ENCODE measurements around the gene EXOSC7. TPM values are rescaled to one million over a fixed set of nuclear protein-coding genes. Genes with fewer than 3 reads are reported as not detected.

The EXOSC7 gene
- total and polyA plus RNA-seq, 2 experiments from 2014 or later, result 31.1 to 53.5 TPM

GRCh38 chr3:44957986-44958385 lies 18.1 kb upstream of the EXOSC7 start:
- Histone ChIP-seq H3K79me2 (ENCODE audit: insufficient read depth) (peaks cover 61% of the 10 kb centered on the region), H4K20me1 (ENCODE audit: insufficient read depth) (peaks cover 7% of the 10 kb centered on the region; the same call in 1 of the 2 replicates), H3K4me2 (ENCODE audit: unreplicated experiment) (no peak overlapping the region)

GRCh38 chr3:44958386-44958785 lies 17.7 kb upstream of the EXOSC7 start:
- no peaks in the 10 kb centered on the region for H3K36me3 ChIP-seq (ENCODE audit: low read depth)
- WGBS, 2 experiments (ENCODE audit: low coverage in 1 of 2, low lambda C conversion rate in 2 of 2, missing lambda C conversion rate in 2 of 2), result 90 to 95% methylated on average over 7 of the region's 7 CpGs
- H3K4me3 ChIP-seq, result no peak overlapping the region
- peaks cover 7% of the 10 kb centered on the region; the same call in 1 of the 2 replicates for H4K20me1 ChIP-seq (ENCODE audit: insufficient read depth)
- in situ Hi-C loops (cut with MboI), result no loop called here
- DNase-seq, result no peak
- H3K27ac ChIP-seq, result no peak overlapping the region
- no peak for TF ChIP-seq EZH2phosphoT487 (IDR thresholded peaks at IDR 0.05; ENCODE audit: insufficient read depth, low read depth)
- no peak for TF ChIP-seq EZH2 (IDR thresholded peaks at IDR 0.05; ENCODE audit: insufficient read depth, poor library complexity, severe bottlenecking)
- H3K9ac ChIP-seq, result no peak overlapping the region
- no peaks in the 10 kb centered on the region for H3K9me3 ChIP-seq (ENCODE audit: low read depth)
- H2AFZ ChIP-seq, result no peak overlapping the region
- H3K4me1 ChIP-seq (ENCODE audit: insufficient read depth), result no peaks in the 10 kb centered on the region
- H3F3A ChIP-seq (ENCODE audit: insufficient read depth), result no peaks in the 10 kb centered on the region
- no peaks in the 10 kb centered on the region for H3K27me3 ChIP-seq (replicated peaks; ENCODE audit: insufficient read depth)
- H3K4me2 ChIP-seq (ENCODE audit: unreplicated experiment), result no peak overlapping the region
- peaks cover 61% of the 10 kb centered on the region for H3K79me2 ChIP-seq (ENCODE audit: insufficient read depth)
- H3K9me2 ChIP-seq (ENCODE audit: insufficient read depth), result no peaks in the 10 kb centered on the region

More at GRCh38 chr3:44957986-44958385, 18.1 kb upstream of the EXOSC7 start:
- DNase-seq, result no peak
- no peaks in the 10 kb centered on the region for H3K9me2 ChIP-seq (ENCODE audit: insufficient read depth)
- H3F3A ChIP-seq (ENCODE audit: insufficient read depth), result no peaks in the 10 kb centered on the region
- WGBS, 2 experiments (ENCODE audit: low coverage in 1 of 2, low lambda C conversion rate in 2 of 2, missing lambda C conversion rate in 2 of 2), result 94 to 96% methylated on average over 4 of the region's 4 CpGs
- H3K9ac ChIP-seq, result no peak overlapping the region
- H3K9me3 ChIP-seq (ENCODE audit: low read depth), result no peaks in the 10 kb centered on the region
- H2AFZ ChIP-seq, result no peak overlapping the region
- TF ChIP-seq EZH2phosphoT487 (IDR thresholded peaks at IDR 0.05; ENCODE audit: insufficient read depth, low read depth) (no peak), EZH2 (IDR thresholded peaks at IDR 0.05; ENCODE audit: insufficient read depth, poor library complexity, severe bottlenecking) (no peak)
- no peak overlapping the region for H3K4me3 ChIP-seq
- H3K27ac ChIP-seq, result no peak overlapping the region
- in situ Hi-C loops (cut with MboI), result no loop called here
- no peaks in the 10 kb centered on the region for H3K36me3 ChIP-seq (ENCODE audit: low read depth)
- H3K4me1 ChIP-seq (ENCODE audit: insufficient read depth), result no peaks in the 10 kb centered on the region
- H3K27me3 ChIP-seq (replicated peaks; ENCODE audit: insufficient read depth), result no peaks in the 10 kb centered on the region

- H3K27me3 ChIP-seq (replicated peaks; ENCODE audit: insufficient read depth), result no peaks in the 10 kb centered on the region
- H2AFZ ChIP-seq, result no peak overlapping the region
- no peak overlapping the region for H3K4me3 ChIP-seq
- H3K27ac ChIP-seq, result no peak overlapping the region
- TF ChIP-seq EZH2 (IDR thresholded peaks at IDR 0.05; ENCODE audit: insufficient read depth, poor library complexity, severe bottlenecking), result no peak
- TF ChIP-seq EZH2phosphoT487 (IDR thresholded peaks at IDR 0.05; ENCODE audit: insufficient read depth, low read depth), result no peak
- H3K79me2 ChIP-seq (ENCODE audit: insufficient read depth), result peaks cover 80% of the 10 kb centered on the region
- no peaks in the 10 kb centered on the region for H3K9me2 ChIP-seq (ENCODE audit: insufficient read depth)
- in situ Hi-C loops (cut with MboI), result no loop called here
- WGBS, 2 experiments (ENCODE audit: low coverage in 1 of 2, low lambda C conversion rate in 2 of 2, missing lambda C conversion rate in 2 of 2), result 95 to 98% methylated on average over 3 of the region's 3 CpGs
- peak; percentile 46 for DNase-seq
- H4K20me1 ChIP-seq (ENCODE audit: insufficient read depth), result peaks cover 7% of the 10 kb centered on the region; the same call in 1 of the 2 replicates
- no peaks in the 10 kb centered on the region for H3K9me3 ChIP-seq (ENCODE audit: low read depth)
- H3F3A ChIP-seq (ENCODE audit: insufficient read depth), result no peaks in the 10 kb centered on the region
- H3K9ac ChIP-seq, result no peak overlapping the region
- H3K4me2 ChIP-seq (ENCODE audit: unreplicated experiment), result no peak overlapping the region
- H3K36me3 ChIP-seq (ENCODE audit: low read depth), result no peaks in the 10 kb centered on the region
- H3K4me1 ChIP-seq (ENCODE audit: insufficient read depth), result no peaks in the 10 kb centered on the region
Observed at GRCh38 chr3:44960387-44961026, 15.5 kb upstream of the EXOSC7 start.

- H2AFZ ChIP-seq, result no peak overlapping the region
- no peaks in the 10 kb centered on the region for H3K4me1 ChIP-seq (ENCODE audit: insufficient read depth)
- in situ Hi-C loops (cut with MboI), result no loop called here
- no peak overlapping the region for H3K9ac ChIP-seq
- H3K9me2 ChIP-seq (ENCODE audit: insufficient read depth), result no peaks in the 10 kb centered on the region
- no peak overlapping the region for H3K4me3 ChIP-seq
- H3K79me2 ChIP-seq (ENCODE audit: insufficient read depth), result peaks cover 88% of the 10 kb centered on the region
- H3K9me3 ChIP-seq (ENCODE audit: low read depth), result no peaks in the 10 kb centered on the region
- no peak for TF ChIP-seq EZH2phosphoT487 (IDR thresholded peaks at IDR 0.05; ENCODE audit: insufficient read depth, low read depth)
- no peak for TF ChIP-seq EZH2 (IDR thresholded peaks at IDR 0.05; ENCODE audit: insufficient read depth, poor library complexity, severe bottlenecking)
- no peak overlapping the region for H3K4me2 ChIP-seq (ENCODE audit: unreplicated experiment)
- peaks cover 7% of the 10 kb centered on the region; the same call in 1 of the 2 replicates for H4K20me1 ChIP-seq (ENCODE audit: insufficient read depth)
- 96% methylated on average over 3 of the region's 3 CpGs for WGBS, 2 experiments (ENCODE audit: low coverage in 1 of 2, low lambda C conversion rate in 2 of 2, missing lambda C conversion rate in 2 of 2)
- no peak overlapping the region for H3K27ac ChIP-seq
- H3F3A ChIP-seq (ENCODE audit: insufficient read depth), result no peaks in the 10 kb centered on the region
- H3K36me3 ChIP-seq (ENCODE audit: low read depth), result no peaks in the 10 kb centered on the region
- no peaks in the 10 kb centered on the region for H3K27me3 ChIP-seq (replicated peaks; ENCODE audit: insufficient read depth)
- no peak for DNase-seq
Observed at GRCh38 chr3:44961888-44962287, 14.2 kb upstream of the EXOSC7 start.

All from GM23248 (cell line).